NCI-H2107 treated with DMSO at 0.1 percent for 48 hours (cell line): ENCODE measurements around the gene GZMM.
A peak's percentile ranks its signal among the peaks of the same experiment; 100 is the strongest.

ENCODE experiments used
- DNase-seq: peaks from one replicate; lab custom pipeline; 2025; ENCODE audit not compliant: unreplicated experiment; lab: John Stamatoyannopoulos, UW

The GZMM gene

DNA sequence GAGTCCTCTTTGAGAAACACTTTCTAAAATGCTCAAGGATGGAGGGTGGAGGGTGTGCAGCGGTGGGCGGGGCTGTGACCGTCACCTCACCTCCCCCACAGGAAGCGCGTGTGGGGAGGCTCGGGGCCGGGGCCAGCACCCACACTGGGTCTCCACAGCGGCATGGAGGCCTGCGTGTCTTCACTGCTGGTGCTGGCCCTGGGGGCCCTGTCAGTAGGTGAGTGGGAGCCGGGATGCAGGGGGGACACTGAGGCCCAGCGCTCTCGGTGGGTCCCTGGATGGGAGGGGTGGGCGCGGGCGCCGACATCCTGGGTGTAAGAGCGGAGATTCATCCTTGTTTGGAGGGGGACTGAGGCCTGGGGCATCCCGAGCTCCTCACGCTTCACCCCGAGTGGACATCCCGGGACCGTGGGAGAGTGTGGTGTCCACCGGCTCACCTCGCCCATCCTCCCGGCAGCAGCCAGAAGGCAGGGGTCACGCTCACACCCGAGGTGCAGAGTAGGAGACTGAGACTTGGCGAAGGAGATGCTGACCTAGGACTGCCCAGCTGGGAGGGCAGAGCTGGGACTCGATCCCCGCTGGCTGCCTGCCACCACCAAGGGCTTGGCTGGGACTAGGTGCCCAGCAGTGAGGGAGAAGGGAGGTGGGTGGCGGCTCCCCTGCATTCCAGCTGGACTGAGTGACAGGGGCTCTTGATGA, at the start of gene GZMM:
TSS of gene GZMM (plus strand) at position 144 of the 699 bp plus-strand sequence. CDS start at position 163, 19 bp downstream.
- no peak for DNase-seq

- no peak for DNase-seq
Observed at GRCh38 chr19:494171-495080, 49.4 kb upstream of the GZMM start.

GRCh38 chr19:495081-495401, 48.8 kb upstream of the GZMM start:
- no peak for DNase-seq

DNA sequence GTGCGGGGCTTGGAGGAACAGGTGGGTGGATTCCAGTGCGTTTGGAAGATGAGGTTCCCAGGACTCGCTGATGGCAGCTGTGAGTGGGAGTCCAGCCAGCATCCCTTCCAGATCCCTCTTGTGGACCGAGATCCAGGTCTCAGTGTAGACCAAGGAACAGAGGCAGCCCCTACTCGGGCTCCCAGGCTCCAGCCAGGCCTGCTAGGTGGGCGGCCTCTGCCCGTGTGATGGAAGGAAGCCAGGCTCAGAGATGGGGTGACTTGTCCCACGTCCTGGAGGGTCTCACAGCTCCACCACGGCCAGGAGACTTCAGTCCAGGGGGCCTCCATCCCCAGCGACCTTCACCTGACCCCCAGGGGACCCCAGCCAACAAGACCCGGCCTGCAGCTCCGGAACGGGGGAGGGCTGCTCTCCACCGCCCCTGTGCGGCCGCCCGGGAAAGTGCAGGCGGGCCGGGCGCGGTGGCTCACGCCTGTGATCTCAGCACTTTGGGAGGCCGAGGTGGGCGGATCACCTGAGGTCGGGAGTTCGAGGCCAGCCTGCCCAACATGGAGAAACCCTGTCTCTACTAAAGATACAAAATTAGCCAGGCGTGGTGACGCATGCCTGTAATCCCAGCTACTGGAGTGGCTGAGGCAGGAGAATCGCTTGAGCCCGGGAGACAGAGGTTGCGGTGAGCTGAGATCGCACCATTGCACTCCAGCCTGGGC, 48.3 kb upstream of the GZMM start:
- DNase-seq: no peak

GRCh38 chr19:496112-496665, 47.7 kb upstream of the GZMM start, which contains the start of gene MADCAM1:
MADCAM1 (plus strand) TSS chr19:496486; CDS start chr19:496500, 14 bp downstream.
- DNase-seq: no peak

DNA sequence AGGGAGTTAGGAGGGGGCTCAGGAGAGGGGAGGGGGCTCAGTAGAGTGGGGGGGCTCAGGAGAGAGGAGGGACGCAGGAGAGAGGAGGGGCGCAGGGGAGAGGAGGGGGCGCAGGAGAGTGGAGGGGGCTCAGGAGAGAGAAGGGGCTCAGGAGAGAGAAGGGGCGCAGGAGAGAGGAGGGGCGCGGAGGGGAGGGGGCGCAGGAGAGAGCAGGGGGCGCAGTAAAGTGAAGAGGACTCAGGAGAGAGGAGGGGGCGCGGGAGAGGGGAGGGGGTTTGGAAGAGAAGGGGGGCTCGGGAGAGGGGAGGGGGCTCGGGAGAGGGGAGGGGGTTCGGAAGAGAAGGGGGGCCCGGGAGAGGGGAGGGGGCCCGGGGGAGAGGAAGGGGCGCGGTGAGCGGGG, 46.9 kb upstream of the GZMM start:
- DNase-seq: no peak

DNA sequence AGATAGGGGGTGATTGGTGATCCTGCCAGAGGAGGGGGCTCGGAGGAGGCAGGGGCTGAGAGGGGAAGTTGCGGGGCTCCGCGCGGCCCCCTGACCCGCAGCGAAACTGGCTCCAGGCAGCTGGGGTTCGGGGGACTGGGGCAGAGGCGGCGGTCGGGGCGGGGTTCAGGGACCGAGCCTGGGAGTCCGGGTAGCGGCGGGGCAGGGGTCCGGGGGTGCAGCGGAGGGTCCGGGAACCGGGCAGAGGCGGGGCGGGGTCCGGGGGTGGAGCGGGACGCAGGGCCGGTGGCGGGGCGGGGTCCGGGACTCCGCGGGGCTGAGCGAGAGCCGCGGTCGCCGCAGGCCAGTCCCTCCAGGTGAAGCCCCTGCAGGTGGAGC, 46.4 kb upstream of the GZMM start:
- DNase-seq: no peak

GRCh38 chr19:497869-498510, 45.9 kb upstream of the GZMM start:
- DNase-seq: no peak

GRCh38 chr19:498511-498891, 45.4 kb upstream of the GZMM start:
- no peak for DNase-seq

- DNase-seq: no peak
Observed at GRCh38 chr19:498977-499623, 44.8 kb upstream of the GZMM start.

GRCh38 chr19:501646-502045, 42.2 kb upstream of the GZMM start:
- DNase-seq: no peak

- no peak for DNase-seq
Observed at GRCh38 chr19:504616-505015, 39.2 kb upstream of the GZMM start.

- peak; percentile 96 for DNase-seq
Observed at GRCh38 chr19:506404-507285, 37.2 kb upstream of the GZMM start.

GRCh38 chr19:507286-508203, 36.3 kb upstream of the GZMM start, which contains the start of gene TPGS1:
TPGS1 (plus strand) TSS chr19:507497; CDS start chr19:507507, 10 bp downstream.
- DNase-seq: no peak

GRCh38 chr19:508204-509150, 35.4 kb upstream of the GZMM start:
- DNase-seq: no peak

DNA sequence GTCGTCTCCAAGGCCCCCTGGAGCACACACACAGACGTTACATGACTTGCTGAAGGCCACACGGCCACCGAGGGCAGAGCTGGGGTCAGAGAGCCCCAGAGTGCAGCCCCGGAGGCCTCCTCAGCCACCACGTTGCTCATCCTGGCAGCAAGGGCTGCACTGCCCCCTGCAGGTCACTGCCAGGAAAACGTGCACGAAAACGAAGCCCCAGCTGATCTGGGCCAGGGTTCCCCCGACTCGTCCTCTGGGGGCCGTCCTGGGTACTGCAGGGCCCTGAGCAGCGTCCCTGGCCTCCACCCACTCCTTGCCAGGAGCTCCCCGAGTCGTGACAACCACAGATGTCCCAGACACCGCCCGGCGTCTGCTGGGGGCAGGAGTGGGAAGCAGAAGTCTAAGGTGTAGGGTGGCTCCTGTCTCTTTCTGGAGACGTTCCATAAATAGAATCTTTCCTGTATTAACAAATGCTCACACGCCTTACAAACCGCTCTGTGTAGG, 33.2 kb upstream of the GZMM start:
- DNase-seq: peak; percentile 59
